GM12878 (cell line): Measurements from ENCODE around the gene OR2L5. TPM values are rescaled to one million over a fixed set of nuclear protein-coding genes. Genes with fewer than 3 reads are reported as not detected.

Source experiments
- ATAC-seq: fragments of 200-7000 bp; cut with Tn5 transposase; 3 replicates; pipeline ENCODE4 v1.9.1; 2020; ENCODE audit warnings: mild to moderate bottlenecking, moderate library complexity
- BruUV-seq: library from RNA; stranded (reverse); fragments of 400-500 nt; replicated peaks from 2 replicates; lab custom pipeline; 2021; lab: Mats Ljungman, UMichigan
- CTCF ChIA-PET: fragments of 300-600 bp; sonication (Branson Sonifier 250); formaldehyde crosslinking; extraction: SDS; loops from one replicate; lab custom pipeline; 2021; ENCODE audit warnings: inconsistent platforms; lab: Yijun Ruan, JAX
- POLR2A ChIA-PET: fragments of 350-600 bp; formaldehyde crosslinking; extraction: SDS; loops from one replicate; lab custom pipeline; 2021; ENCODE audit warnings: inconsistent platforms; lab: Charles Lee
- RAD21 ChIA-PET: fragments of 300-600 bp; sonication (Branson Sonifier 250); formaldehyde crosslinking; loops from one replicate; lab custom pipeline; 2023; ENCODE audit warnings: antibody characterized with exemption; ENCODE audit not compliant: unreplicated experiment; lab: Charles Lee
- SMC1A ChIA-PET: fragments of 300-600 bp; sonication (Branson Sonifier 250); formaldehyde crosslinking; loops from one replicate; lab custom pipeline; 2023; ENCODE audit not compliant: unreplicated experiment, uncharacterized antibody; lab: Charles Lee
- DNase-seq: peaks from one replicate; pipeline ENCODE4 v3.0.0-alpha.2; 2011; ENCODE audit warnings: low read depth, low spot score
- FAIRE-seq: peaks from 3 replicates; lab custom pipeline; 2011; peaks lifted over from hg19 to GRCh38; lab: Jason Lieb, UNC
- H2AFZ ChIP-seq: 2 replicates; pipeline ENCODE4 v1.6.0; 2011; ENCODE audit warnings: low read depth, low read length, control low read depth; ENCODE audit not compliant: control insufficient read depth
- H3K27ac ChIP-seq: 2 replicates; pipeline ENCODE4 v1.5.1; 2011; ENCODE audit warnings: control low read depth; ENCODE audit not compliant: control insufficient read depth, insufficient read depth
- H3K27me3 ChIP-seq, 2 experiments: replicated peaks in 1 of 2; 2 replicates each; pipeline versions ENCODE4 v1.6.0 to v1.6.1; 2011; ENCODE audit warnings: low read length in 1 of 2; ENCODE audit not compliant: control insufficient read depth in 2 of 2, insufficient read depth in 2 of 2
- H3K36me3 ChIP-seq, 2 experiments: 2 replicates each; pipeline ENCODE4 v1.5.1; 2011; ENCODE audit warnings: low read length in 1 of 2; ENCODE audit not compliant: control insufficient read depth in 2 of 2, insufficient read depth in 2 of 2
- H3K4me1 ChIP-seq: 2 replicates; pipeline ENCODE4 v1.6.1; 2011; ENCODE audit warnings: mild to moderate bottlenecking, low read length, moderate library complexity, mixed read lengths; ENCODE audit not compliant: control insufficient read depth, insufficient read depth
- H3K4me2 ChIP-seq: 2 replicates; pipeline ENCODE4 v1.6.0; 2011; ENCODE audit warnings: control low read depth; ENCODE audit not compliant: control insufficient read depth, insufficient read depth
- H3K4me3 ChIP-seq: fragments of 200-600 bp; sonication (generic); 2 replicates; pipeline ENCODE4 v1.5.1; 2016
- H3K79me2 ChIP-seq: 2 replicates; pipeline ENCODE4 v1.6.0; 2011; ENCODE audit warnings: low read length; ENCODE audit not compliant: control insufficient read depth, insufficient read depth
- H3K9ac ChIP-seq: 2 replicates; pipeline ENCODE4 v1.8.0; 2011; ENCODE audit warnings: low read length, control low read depth, mixed read lengths; ENCODE audit not compliant: control insufficient read depth, insufficient read depth
- H3K9me3 ChIP-seq: replicated peaks from 3 replicates; pipeline ENCODE4 v1.5.1; 2011; ENCODE audit warnings: mild to moderate bottlenecking, low read length; ENCODE audit not compliant: control insufficient read depth, insufficient read depth
- H4K20me1 ChIP-seq: 2 replicates; pipeline ENCODE4 v1.6.0; 2011; ENCODE audit not compliant: control insufficient read depth, insufficient read depth
- BHLHE40 ChIP-seq, 2 experiments: fragments of 450-650 bp in 1 of 2; IDR thresholded peaks; 2 replicates each; pipeline ENCODE4 v1.6.1; 2011 to 2017; ENCODE audit warnings: low read depth in 2 of 2, borderline replicate concordance in 1 of 2, improper control_type of control experiment in 1 of 2, low read length in 1 of 2, mild to moderate bottlenecking in 1 of 2
- ELK1 ChIP-seq: IDR thresholded peaks from 2 replicates; pipeline ENCODE4 v1.6.1; 2012; ENCODE audit warnings: low read depth, low read length, improper control_type of control experiment
- FOXK2 ChIP-seq: fragments of 450-650 bp; IDR thresholded peaks from 2 replicates; pipeline ENCODE4 v1.6.1; 2017; ENCODE audit warnings: mild to moderate bottlenecking, moderate library complexity
- KDM1A ChIP-seq: fragments of 200-600 bp; sonication (generic); IDR thresholded peaks from 2 replicates; pipeline ENCODE4 v1.6.1; 2016; ENCODE audit warnings: borderline replicate concordance
- LARP7 ChIP-seq: fragments of 450-650 bp; IDR thresholded peaks from 2 replicates; pipeline ENCODE4 v1.6.1; 2017; ENCODE audit warnings: mild to moderate bottlenecking
- MAX ChIP-seq: IDR thresholded peaks from 2 replicates; pipeline ENCODE4 v1.6.1; 2012; ENCODE audit warnings: low read depth, low read length, improper control_type of control experiment
- MEF2A ChIP-seq: IDR thresholded peaks from 2 replicates; pipeline ENCODE4 v1.6.1; 2011; ENCODE audit warnings: low read depth, mild to moderate bottlenecking, low read length, moderate library complexity; ENCODE audit not compliant: insufficient read depth
- MYB ChIP-seq: fragments of 150-350 bp; IDR thresholded peaks from 2 replicates; pipeline ENCODE4 v1.6.1; 2014; ENCODE audit warnings: mild to moderate bottlenecking, low read depth, low read length, borderline replicate concordance
- NRF1 ChIP-seq: conservative IDR thresholded peaks from 2 replicates; pipeline ENCODE4 v1.6.1; 2011; ENCODE audit warnings: mild to moderate bottlenecking, low read depth, low read length, improper control_type of control experiment
- POLR2AphosphoS5 ChIP-seq: IDR thresholded peaks from 2 replicates; pipeline ENCODE4 v1.6.1; 2011; ENCODE audit warnings: mild to moderate bottlenecking, low read length, inconsistent platforms
- RELB ChIP-seq: fragments of 450-650 bp; IDR thresholded peaks from 2 replicates; pipeline ENCODE4 v1.6.1; 2017; ENCODE audit warnings: low read depth, mild to moderate bottlenecking, moderate library complexity
- ZNF24 ChIP-seq: fragments of 450-650 bp; IDR thresholded peaks from 2 replicates; pipeline ENCODE4 v1.6.1; 2017; ENCODE audit warnings: antibody characterized with exemption, mild to moderate bottlenecking
- ZSCAN29 ChIP-seq: fragments of 450-650 bp; IDR thresholded peaks from 2 replicates; pipeline ENCODE4 v1.6.1; 2017; ENCODE audit warnings: mild to moderate bottlenecking, moderate library complexity
- ZZZ3 ChIP-seq: IDR thresholded peaks from 2 replicates; pipeline ENCODE4 v1.6.1; 2011; ENCODE audit warnings: low read depth; ENCODE audit not compliant: control insufficient read depth, insufficient read length
- WGBS: methylation state at CpG from one replicate; pipeline ENCODE4 v1.1.6; 2016; ENCODE audit warnings: low lambda C conversion rate; ENCODE audit not compliant: insufficient replicate concordance, insufficient coverage; ENCODE audit errors: missing lambda C conversion rate; 5-methylcytosine and 5-hydroxymethylcytosine counted together
- in situ Hi-C: fragments of 300-500 bp; cut with MboI; formaldehyde crosslinking; loops from 9 replicates; pipeline ENCODE4 v1.14.3; 2018; ENCODE audit warnings: mixed read lengths
- intact Hi-C: fragments of 100-400 bp; cut with micrococcal nuclease; formaldehyde crosslinking; loops from one replicate; pipeline ENCODE4 v1.14.2; 2022; ENCODE audit not compliant: unreplicated experiment
- polyA plus RNA-seq, 11 experiments: library from polyadenylated mRNA; depleted of rRNA in 4 of 11; unstranded in 6 of 11; stranded (reverse) in 5 of 11; fragments of >200 nt; fragmentation: Nextera tagmentation in 4 of 11; fragmentation: Illumina TruSeq in 1 of 11; extraction: Ambion mirVana in 4 of 11; extraction: Trizol in 1 of 11; gene quantifications; 1 replicate in 1 of 11; 2 replicates in 10 of 11; pipeline versions ENCODE4 v1.2.1 to v1.2.3, GENCODE V29; 2011 to 2016; ENCODE audit warnings: inconsistent platforms in 2 of 11, missing spikeins in 2 of 11, low read depth in 1 of 11
- total RNA-seq, 4 experiments: library from RNA; depleted of rRNA in 3 of 4; stranded (reverse); fragments of >200 nt in 3 of 4; fragmentation: Illumina TruSeq in 1 of 4; extraction: Trizol in 1 of 4; gene quantifications; 2 replicates each; pipeline versions ENCODE4 v1.2.1 to v1.2.3, GENCODE V29; 2013 to 2021
- TF ChIP-seq, protein P1 (sequence below): IDR thresholded peaks from 2 replicates; pipeline ENCODE4 v1.6.1; 2011; ENCODE audit warnings: mild to moderate bottlenecking, low read depth, low read length, moderate library complexity; ENCODE audit not compliant: insufficient replicate concordance
- TF ChIP-seq, protein P2 (sequence below): fragments of 450-650 bp; conservative IDR thresholded peaks from 2 replicates; pipeline ENCODE4 v1.6.1; 2017; ENCODE audit warnings: mild to moderate bottlenecking, moderate library complexity

OR2L5 gene
- total and polyA plus RNA-seq, 10 of the 15 experiments (the other 5 are each of a cell fraction or from before 2014, with no cell fraction given), result not detected

- TF ChIP-seq, protein P1, sequence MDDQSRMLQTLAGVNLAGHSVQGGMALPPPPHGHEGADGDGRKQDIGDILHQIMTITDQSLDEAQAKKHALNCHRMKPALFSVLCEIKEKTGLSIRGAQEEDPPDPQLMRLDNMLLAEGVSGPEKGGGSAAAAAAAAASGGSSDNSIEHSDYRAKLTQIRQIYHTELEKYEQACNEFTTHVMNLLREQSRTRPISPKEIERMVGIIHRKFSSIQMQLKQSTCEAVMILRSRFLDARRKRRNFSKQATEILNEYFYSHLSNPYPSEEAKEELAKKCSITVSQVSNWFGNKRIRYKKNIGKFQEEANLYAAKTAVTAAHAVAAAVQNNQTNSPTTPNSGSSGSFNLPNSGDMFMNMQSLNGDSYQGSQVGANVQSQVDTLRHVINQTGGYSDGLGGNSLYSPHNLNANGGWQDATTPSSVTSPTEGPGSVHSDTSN, result no peak
- TF ChIP-seq ELK1, result no peak
- TF ChIP-seq RELB, result no peak
- no peak for TF ChIP-seq MEF2A
- no peak for TF ChIP-seq ZZZ3
- TF ChIP-seq POLR2AphosphoS5, result no peak
- TF ChIP-seq FOXK2, result no peak
- TF ChIP-seq KDM1A, result no peak
- no peak for TF ChIP-seq MYB
These were observed 41.2 kb downstream of the OR2L5 start (continued) for GRCh38 chr1:248054671-248055070.

GRCh38 chr1:248055261-248055660 is 41.8 kb downstream of the OR2L5 start:
- Histone ChIP-seq H3K79me2 (no peaks in the 10 kb centered on the region), H3K9ac (no peak overlapping the region), H3K36me3 (no peaks in the 10 kb centered on the region), H3K9me3 (no peaks in the 10 kb centered on the region), H3K4me1 (no peaks in the 10 kb centered on the region), H3K4me3 (no peak overlapping the region), H3K27ac (no peak overlapping the region), H3K27me3 (no peaks in the 10 kb centered on the region), H3K4me2 (no peak overlapping the region), H4K20me1 (no peaks in the 10 kb centered on the region), H2AFZ (no peak overlapping the region)
- ChIA-PET SMC1A (no interaction called here), POLR2A (no interaction called here), CTCF (no interaction called here), RAD21 (no interaction called here)
- FAIRE-seq (no peak), DNase-seq (no peak), ATAC-seq (no peak)
- BruUV-seq, result no TSS peak
- intact Hi-C loops (no loop called here), in situ Hi-C loops (no loop called here)
- WGBS, result 0% methylated on average over 2 of the region's 2 CpGs
- TF ChIP-seq ZNF24 (no peak), ZSCAN29 (no peak), BHLHE40 (IDR thresholded peaks at IDR 0.05; ENCODE audit: borderline replicate concordance in 1 of 2, low read depth in 2 of 2, low read length in 1 of 2) (no peak), NRF1 (no peak), LARP7 (no peak), MAX (no peak)
- TF ChIP-seq, protein P2, sequence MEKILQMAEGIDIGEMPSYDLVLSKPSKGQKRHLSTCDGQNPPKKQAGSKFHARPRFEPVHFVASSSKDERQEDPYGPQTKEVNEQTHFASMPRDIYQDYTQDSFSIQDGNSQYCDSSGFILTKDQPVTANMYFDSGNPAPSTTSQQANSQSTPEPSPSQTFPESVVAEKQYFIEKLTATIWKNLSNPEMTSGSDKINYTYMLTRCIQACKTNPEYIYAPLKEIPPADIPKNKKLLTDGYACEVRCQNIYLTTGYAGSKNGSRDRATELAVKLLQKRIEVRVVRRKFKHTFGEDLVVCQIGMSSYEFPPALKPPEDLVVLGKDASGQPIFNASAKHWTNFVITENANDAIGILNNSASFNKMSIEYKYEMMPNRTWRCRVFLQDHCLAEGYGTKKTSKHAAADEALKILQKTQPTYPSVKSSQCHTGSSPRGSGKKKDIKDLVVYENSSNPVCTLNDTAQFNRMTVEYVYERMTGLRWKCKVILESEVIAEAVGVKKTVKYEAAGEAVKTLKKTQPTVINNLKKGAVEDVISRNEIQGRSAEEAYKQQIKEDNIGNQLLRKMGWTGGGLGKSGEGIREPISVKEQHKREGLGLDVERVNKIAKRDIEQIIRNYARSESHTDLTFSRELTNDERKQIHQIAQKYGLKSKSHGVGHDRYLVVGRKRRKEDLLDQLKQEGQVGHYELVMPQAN, result no peak
